HUDEP-2 (cell line): ENCODE data around the gene ASCL2.
"Not testable (repeated sequence)": the region's sequence is repeated elsewhere in the genome, so short reads cannot be mapped to it uniquely, and the experiment has no call there.

Source experiments
- DNase-seq, 76 experiments: peaks; one replicate each; lab custom pipeline; 2025; ENCODE audit not compliant: unreplicated experiment in 76 of 76; lab: John Stamatoyannopoulos, UW

Gene ASCL2

GRCh38 chr11:2237457-2238238, 32.7 kb downstream of the ASCL2 start:
- DNase-seq: no peak

GRCh38 chr11:2236381-2237134, 33.8 kb downstream of the ASCL2 start:
- DNase-seq: not testable (repeated sequence)

- no peak for DNase-seq
These were observed 34.6 kb downstream of the ASCL2 start for GRCh38 chr11:2235588-2236326.

GRCh38 chr11:2234963-2235362, 35.4 kb downstream of the ASCL2 start:
- no peak for DNase-seq

- DNase-seq: no peak
These were observed 36.5 kb downstream of the ASCL2 start for GRCh38 chr11:2233693-2234455.

- no peak for DNase-seq
These were observed 40.6 kb downstream of the ASCL2 start for GRCh38 chr11:2229713-2230297.

GRCh38 chr11:2224254-2224653, 46.1 kb downstream of the ASCL2 start:
- DNase-seq: no peak

- DNase-seq: no peak
These were observed 47.1 kb downstream of the ASCL2 start for GRCh38 chr11:2223153-2223794.

- no peak for DNase-seq
These were observed 47.9 kb downstream of the ASCL2 start for GRCh38 chr11:2222451-2222850.

- no peak for DNase-seq
These were observed 48.8 kb downstream of the ASCL2 start for GRCh38 chr11:2221591-2221990.

- no peak for DNase-seq
These were observed 49.4 kb downstream of the ASCL2 start for GRCh38 chr11:2221024-2221423.

- DNase-seq: no peak
These were observed 50.1 kb downstream of the ASCL2 start for GRCh38 chr11:2220173-2220771.

GRCh38 chr11:2219318-2220017, 50.9 kb downstream of the ASCL2 start:
- no peak for DNase-seq
